ENCODE measurements around the gene FYTTD1.

The FYTTD1 gene

GRCh38 chr3:197791892-197792647, 42.4 kb downstream of the FYTTD1 start:
- DNase-seq (ENCODE audit: low read depth in 2 of 2), result no peak

- DNase-seq (ENCODE audit: low read depth in 2 of 2), result no peak
Measured at GRCh38 chr3:197793247-197793646, 43.6 kb downstream of the FYTTD1 start.

GRCh38 chr3:197794115-197794514, 44.4 kb downstream of the FYTTD1 start:
- DNase-seq (ENCODE audit: low read depth in 2 of 2), result no peak

- DNase-seq (ENCODE audit: low read depth in 2 of 2), result no peak
Measured at GRCh38 chr3:197795200-197795599, 45.5 kb downstream of the FYTTD1 start.

- DNase-seq (ENCODE audit: low read depth in 2 of 2), result no peak
Measured at GRCh38 chr3:197796087-197796486, 46.4 kb downstream of the FYTTD1 start.

- no peak for DNase-seq (ENCODE audit: low read depth in 2 of 2)
Measured at GRCh38 chr3:197798863-197799262, 49.2 kb downstream of the FYTTD1 start.

GRCh38 chr3:197800379-197800778, 50.7 kb downstream of the FYTTD1 start:
- DNase-seq (ENCODE audit: low read depth in 2 of 2), result no peak

- no peak for DNase-seq (ENCODE audit: low read depth in 2 of 2)
Measured at GRCh38 chr3:197801891-197802778, 52.5 kb downstream of the FYTTD1 start.

GRCh38 chr3:197802779-197803459, 53.2 kb downstream of the FYTTD1 start:
- no peak for DNase-seq (ENCODE audit: low read depth in 2 of 2)

GRCh38 chr3:197804511-197804910, 54.8 kb downstream of the FYTTD1 start:
- DNase-seq (ENCODE audit: low read depth in 2 of 2), result no peak

GRCh38 chr3:197807969-197808587, 58.4 kb downstream of the FYTTD1 start:
- DNase-seq (ENCODE audit: low read depth in 2 of 2), result no peak

GRCh38 chr3:197809356-197810020, 59.8 kb downstream of the FYTTD1 start:
- no peak for DNase-seq (ENCODE audit: low read depth in 2 of 2)

- DNase-seq (ENCODE audit: low read depth in 2 of 2), result no peak
Measured at GRCh38 chr3:197810901-197811300, 61.2 kb downstream of the FYTTD1 start.

GRCh38 chr3:197811343-197811742, 61.7 kb downstream of the FYTTD1 start:
- DNase-seq (ENCODE audit: low read depth in 2 of 2), result no peak

- DNase-seq (ENCODE audit: low read depth in 2 of 2), result no peak
Measured at GRCh38 chr3:197814372-197814771, 64.7 kb downstream of the FYTTD1 start.

- no peak for DNase-seq (ENCODE audit: low read depth in 2 of 2)
Measured at GRCh38 chr3:197820550-197821335, 71.1 kb downstream of the FYTTD1 start.

GRCh38 chr3:197829397-197830045, 79.8 kb downstream of the FYTTD1 start:
- DNase-seq (ENCODE audit: low read depth in 2 of 2), result no peak

- no peak for DNase-seq (ENCODE audit: low read depth in 2 of 2)
Measured at GRCh38 chr3:197830308-197830966, 80.8 kb downstream of the FYTTD1 start.

GRCh38 chr3:197830967-197831313, 81.3 kb downstream of the FYTTD1 start:
- no peak for DNase-seq (ENCODE audit: low read depth in 2 of 2)
